Astrocyte (in vitro differentiated cells and primary cell): Measurements from ENCODE around the gene ABCC1.
"Not testable (repeated sequence)": the region's sequence is repeated elsewhere in the genome, so short reads cannot be mapped to it uniquely, and the experiment has no call there.

Source experiments
- EZH2 ChIP-seq: IDR thresholded peaks from 2 replicates; pipeline ENCODE4 v1.6.1; 2012; ENCODE audit warnings: mild to moderate bottlenecking, low read length, inconsistent platforms; ENCODE audit not compliant: insufficient read depth
- TF ChIP-seq, protein P1 (sequence below): IDR thresholded peaks from 2 replicates; pipeline ENCODE4 v1.5.1; 2011; ENCODE audit warnings: low read depth, mild to moderate bottlenecking, inconsistent platforms, low read length, moderate library complexity; ENCODE audit not compliant: insufficient read depth

DNA sequence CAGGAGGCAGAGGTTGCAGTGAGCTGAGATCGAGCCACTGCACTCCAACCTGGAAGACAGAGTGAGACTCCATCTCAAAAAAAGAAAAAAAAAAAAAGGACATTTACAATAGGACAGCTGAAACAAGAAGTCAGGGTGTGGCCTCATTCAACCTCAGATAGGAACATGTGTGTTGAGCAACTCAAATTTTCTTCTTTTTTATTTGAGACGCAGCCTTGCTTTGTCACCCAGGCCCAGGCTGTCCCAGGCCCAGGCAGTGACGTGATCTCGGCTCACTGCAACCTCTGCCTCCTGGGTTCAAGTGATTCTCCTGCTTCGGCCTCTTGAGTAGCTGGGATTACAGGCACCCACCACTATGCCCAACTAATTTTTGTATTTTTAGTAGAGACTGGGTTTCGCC is 12.6 kb upstream of the ABCC1 start:
- TF ChIP-seq, protein P1, sequence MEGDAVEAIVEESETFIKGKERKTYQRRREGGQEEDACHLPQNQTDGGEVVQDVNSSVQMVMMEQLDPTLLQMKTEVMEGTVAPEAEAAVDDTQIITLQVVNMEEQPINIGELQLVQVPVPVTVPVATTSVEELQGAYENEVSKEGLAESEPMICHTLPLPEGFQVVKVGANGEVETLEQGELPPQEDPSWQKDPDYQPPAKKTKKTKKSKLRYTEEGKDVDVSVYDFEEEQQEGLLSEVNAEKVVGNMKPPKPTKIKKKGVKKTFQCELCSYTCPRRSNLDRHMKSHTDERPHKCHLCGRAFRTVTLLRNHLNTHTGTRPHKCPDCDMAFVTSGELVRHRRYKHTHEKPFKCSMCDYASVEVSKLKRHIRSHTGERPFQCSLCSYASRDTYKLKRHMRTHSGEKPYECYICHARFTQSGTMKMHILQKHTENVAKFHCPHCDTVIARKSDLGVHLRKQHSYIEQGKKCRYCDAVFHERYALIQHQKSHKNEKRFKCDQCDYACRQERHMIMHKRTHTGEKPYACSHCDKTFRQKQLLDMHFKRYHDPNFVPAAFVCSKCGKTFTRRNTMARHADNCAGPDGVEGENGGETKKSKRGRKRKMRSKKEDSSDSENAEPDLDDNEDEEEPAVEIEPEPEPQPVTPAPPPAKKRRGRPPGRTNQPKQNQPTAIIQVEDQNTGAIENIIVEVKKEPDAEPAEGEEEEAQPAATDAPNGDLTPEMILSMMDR, result not testable (repeated sequence)
- not testable (repeated sequence) for TF ChIP-seq EZH2
